ENCODE measurements around the gene MCM3AP.
"Not testable (repeated sequence)": the region's sequence is repeated elsewhere in the genome, so short reads cannot be mapped to it uniquely, and the experiment has no call there.

MCM3AP gene

DNA sequence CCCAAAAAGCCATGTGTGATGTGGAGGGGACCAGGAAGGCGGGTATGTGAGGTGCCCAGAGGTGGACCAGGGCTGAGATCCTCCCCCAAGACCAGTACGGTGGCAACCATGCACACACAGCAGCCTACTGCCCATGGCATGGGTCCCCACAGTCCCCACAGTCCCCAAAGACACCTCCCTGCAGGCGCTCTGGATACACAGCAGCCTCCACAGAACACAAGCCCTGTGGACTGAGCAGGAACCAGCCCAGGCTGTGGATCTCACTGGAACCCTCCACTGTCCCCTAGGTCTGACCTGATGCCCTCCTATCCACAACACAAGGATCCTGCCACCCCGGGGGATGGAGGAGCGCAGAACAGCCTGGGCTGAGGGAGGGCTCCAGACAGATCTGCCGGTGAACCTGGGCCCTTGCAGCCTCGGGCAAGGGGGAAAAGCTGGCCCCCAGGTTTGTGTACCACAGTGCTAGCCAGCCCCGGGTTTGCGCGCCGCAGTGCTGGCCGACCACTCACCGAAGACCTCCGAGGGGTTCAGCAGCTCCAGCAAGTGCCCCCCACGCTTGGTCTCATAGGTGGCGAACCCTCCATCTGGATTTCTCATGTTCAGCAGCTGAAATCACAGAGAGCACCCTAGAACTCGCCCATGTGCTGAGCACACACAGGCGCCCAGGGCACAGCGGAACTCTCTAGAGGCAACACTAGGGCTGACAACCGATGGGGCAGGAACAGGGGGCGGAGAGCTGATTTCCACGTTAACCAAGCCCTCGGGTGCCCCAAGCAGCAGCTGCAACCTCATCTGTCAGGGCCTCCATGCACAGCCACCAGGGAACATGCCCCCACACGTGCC is 79.0 kb downstream of the MCM3AP start:
- H3K27me3 Mint-ChIP-seq (ENCODE audit: low read depth), result no peaks in the 10 kb centered on the region
- H3K9me3 Mint-ChIP-seq, result no peaks in the 10 kb centered on the region
- no peak for TF ChIP-seq CTCF (IDR thresholded peaks at IDR 0.05; ENCODE audit: unreplicated experiment in 3 of 3)
- H3K4me3 Mint-ChIP-seq, result no peak overlapping the region
- H3K4me1 Mint-ChIP-seq, result no peaks in the 10 kb centered on the region
- peaks cover 42% of the 10 kb centered on the region for H3K36me3 Mint-ChIP-seq (ENCODE audit: low read depth)
- no peak overlapping the region for H3K27ac Mint-ChIP-seq

DNA sequence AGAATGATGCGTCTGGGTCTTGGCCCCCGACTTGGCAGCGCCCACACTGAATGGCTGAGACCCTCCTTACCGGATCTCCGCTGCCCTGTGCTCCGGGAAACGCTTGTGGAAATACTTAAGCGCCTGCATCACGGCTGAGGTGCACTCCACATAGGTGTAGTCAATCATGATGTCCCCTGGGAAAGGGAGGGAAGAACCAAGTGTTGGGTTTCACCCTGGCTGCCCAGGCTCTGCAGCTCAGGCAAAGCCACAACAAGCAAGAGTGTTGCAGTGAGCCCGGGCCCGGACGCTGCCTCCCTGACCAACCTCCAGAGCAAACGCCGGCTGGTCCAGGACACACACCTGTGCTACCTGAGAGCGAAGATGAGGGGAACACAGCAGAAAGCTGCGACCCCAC is 79.6 kb downstream of the MCM3AP start:
- H3K9me3 Mint-ChIP-seq, result no peaks in the 10 kb centered on the region
- no peaks in the 10 kb centered on the region for H3K27me3 Mint-ChIP-seq (ENCODE audit: low read depth)
- H3K4me3 Mint-ChIP-seq, result no peak overlapping the region
- no peak overlapping the region for H3K27ac Mint-ChIP-seq
- no peaks in the 10 kb centered on the region for H3K4me1 Mint-ChIP-seq
- TF ChIP-seq CTCF (IDR thresholded peaks at IDR 0.05; ENCODE audit: unreplicated experiment in 3 of 3), result no peak
- H3K36me3 Mint-ChIP-seq (ENCODE audit: low read depth), result peaks cover 43% of the 10 kb centered on the region

GRCh38 chr21:46205166-46205565 is 80.2 kb downstream of the MCM3AP start:
- no peak for TF ChIP-seq CTCF (IDR thresholded peaks at IDR 0.05; ENCODE audit: unreplicated experiment in 3 of 3)
- Mint-ChIP-seq H3K9me3 (no peaks in the 10 kb centered on the region), H3K4me1 (no peaks in the 10 kb centered on the region), H3K27me3 (ENCODE audit: low read depth) (no peaks in the 10 kb centered on the region), H3K36me3 (ENCODE audit: low read depth) (peaks cover 49% of the 10 kb centered on the region), H3K4me3 (no peak overlapping the region), H3K27ac (no peak overlapping the region)

DNA sequence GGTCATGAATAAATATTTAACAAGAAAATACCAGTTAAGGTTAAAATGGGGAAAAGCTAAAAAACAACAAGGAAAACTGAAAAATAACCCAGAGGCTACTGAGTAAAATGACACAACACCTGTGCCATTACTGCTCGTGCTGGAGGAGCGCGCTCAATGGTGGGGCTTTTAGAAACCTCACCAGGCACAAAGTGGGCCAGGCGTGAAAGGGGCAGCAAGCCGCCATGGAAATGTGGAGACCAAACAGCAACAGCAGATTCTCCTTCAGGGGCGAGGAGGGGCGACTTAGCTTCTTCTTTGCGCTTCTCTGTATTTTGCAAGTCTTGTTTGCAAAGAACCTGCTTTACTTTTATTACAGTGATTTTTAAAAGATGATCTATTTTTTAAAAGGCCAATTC is 82.2 kb downstream of the MCM3AP start:
- peaks cover 65% of the 10 kb centered on the region for H3K36me3 Mint-ChIP-seq (ENCODE audit: low read depth)
- no peak for TF ChIP-seq CTCF (IDR thresholded peaks at IDR 0.05; ENCODE audit: unreplicated experiment in 3 of 3)
- H3K27me3 Mint-ChIP-seq (ENCODE audit: low read depth), result no peaks in the 10 kb centered on the region
- H3K27ac Mint-ChIP-seq, result no peak overlapping the region
- no peaks in the 10 kb centered on the region for H3K9me3 Mint-ChIP-seq
- H3K4me1 Mint-ChIP-seq, result no peaks in the 10 kb centered on the region
- H3K4me3 Mint-ChIP-seq, result no peak overlapping the region

DNA sequence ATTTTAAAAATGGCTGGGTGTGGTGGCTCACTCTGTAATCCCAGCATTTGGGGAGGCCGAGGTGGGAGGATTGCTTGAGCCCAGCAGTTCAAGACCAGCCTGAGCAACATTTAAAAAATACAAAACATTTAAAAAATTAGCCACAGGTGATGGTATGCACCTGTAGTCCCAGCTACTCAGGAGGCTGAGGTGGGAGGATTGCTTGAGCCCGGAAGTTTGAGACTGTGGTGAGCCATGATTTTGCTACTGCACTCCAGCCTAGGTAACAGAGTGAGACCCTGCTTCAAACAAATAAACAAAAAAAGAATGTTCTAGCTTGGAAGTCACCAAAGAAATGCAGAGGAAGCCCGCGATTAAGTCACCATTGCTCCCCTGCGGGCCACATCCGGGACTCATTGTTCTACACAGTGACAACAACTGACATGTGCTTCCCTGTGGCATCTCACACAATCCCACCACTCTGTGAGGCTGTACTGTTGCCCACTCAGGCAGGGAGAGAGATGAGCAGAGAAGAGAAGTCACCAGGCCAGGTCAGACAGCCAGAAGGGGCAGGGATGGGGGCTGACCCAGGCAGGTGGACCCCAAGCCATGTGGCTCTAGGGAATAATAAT is 82.7 kb downstream of the MCM3AP start:
- no peaks in the 10 kb centered on the region for H3K4me1 Mint-ChIP-seq
- no peaks in the 10 kb centered on the region for H3K9me3 Mint-ChIP-seq
- no peak for TF ChIP-seq CTCF (IDR thresholded peaks at IDR 0.05; ENCODE audit: unreplicated experiment in 3 of 3)
- H3K4me3 Mint-ChIP-seq, result no peak overlapping the region
- H3K36me3 Mint-ChIP-seq (ENCODE audit: low read depth), result peaks cover 66% of the 10 kb centered on the region
- H3K27me3 Mint-ChIP-seq (ENCODE audit: low read depth), result no peaks in the 10 kb centered on the region
- H3K27ac Mint-ChIP-seq, result no peak overlapping the region

GRCh38 chr21:46200877-46201803 is 84.3 kb downstream of the MCM3AP start:
- H3K36me3 Mint-ChIP-seq (ENCODE audit: low read depth), result peaks cover 79% of the 10 kb centered on the region
- not testable (repeated sequence) for H3K9me3 Mint-ChIP-seq; H3K4me1 Mint-ChIP-seq; H3K27ac Mint-ChIP-seq; H3K27me3 Mint-ChIP-seq (ENCODE audit: low read depth); H3K4me3 Mint-ChIP-seq
